GM19351 (cell line): ENCODE measurements around the gene GJC3.

Experiments
- ATAC-seq: cut with Tn5 transposase; IDR thresholded peaks from one replicate; pipeline ENCODE4 v1.9.1; 2021; ENCODE audit warnings: mild to moderate bottlenecking, moderate library complexity; ENCODE audit not compliant: unreplicated experiment

GJC3 gene

GRCh38 chr7:99876491-99876890 is 52.9 kb downstream of the GJC3 start:
- ATAC-seq: no peak
